Measurements from ENCODE around the gene GGCX.

The GGCX gene

GRCh38 chr2:85539361-85540132 lies 21.7 kb downstream of the GGCX start:
- DNase-seq, result no peak

- DNase-seq, result peak; percentile 80
These were observed 22.6 kb downstream of the GGCX start, which contains the start of gene MAT2A for GRCh38 chr2:85538507-85539360. Gene MAT2A (plus strand): TSS chr2:85539168. CDS start chr2:85539288, 120 bp downstream.

- peak; percentile 50 for DNase-seq
These were observed 23.4 kb downstream of the GGCX start for GRCh38 chr2:85537600-85538506.

GRCh38 chr2:85536479-85536878 lies 24.8 kb downstream of the GGCX start:
- no peak for DNase-seq

GRCh38 chr2:85534881-85535280 lies 26.4 kb downstream of the GGCX start:
- no peak for DNase-seq

GRCh38 chr2:85534099-85534498 lies 27.2 kb downstream of the GGCX start:
- no peak for DNase-seq

GRCh38 chr2:85531589-85531988 lies 29.7 kb downstream of the GGCX start:
- DNase-seq, result no peak

- no peak for DNase-seq
These were observed 31.5 kb downstream of the GGCX start for GRCh38 chr2:85529809-85530208.

GRCh38 chr2:85528355-85528754 lies 32.9 kb downstream of the GGCX start:
- no peak for DNase-seq

- no peak for DNase-seq
These were observed 33.5 kb downstream of the GGCX start for GRCh38 chr2:85527787-85528186.

GRCh38 chr2:85525567-85525966 lies 35.7 kb downstream of the GGCX start:
- no peak for DNase-seq

- DNase-seq, result no peak
These were observed 36.3 kb downstream of the GGCX start for GRCh38 chr2:85525029-85525428.

GRCh38 chr2:85524336-85524908 lies 36.9 kb downstream of the GGCX start:
- no peak for DNase-seq

GRCh38 chr2:85523903-85524335 lies 37.4 kb downstream of the GGCX start:
- DNase-seq, result no peak

GRCh38 chr2:85523062-85523902 lies 38.0 kb downstream of the GGCX start:
- DNase-seq, result no peak

- no peak for DNase-seq
These were observed 39.1 kb downstream of the GGCX start for GRCh38 chr2:85522090-85522647.

GRCh38 chr2:85516653-85517389 lies 44.5 kb downstream of the GGCX start:
- no peak for DNase-seq

GRCh38 chr2:85514323-85514722 lies 47.0 kb downstream of the GGCX start:
- DNase-seq, result no peak

GRCh38 chr2:85511008-85511811 lies 50.1 kb downstream of the GGCX start:
- no peak for DNase-seq

- no peak for DNase-seq
These were observed 54.5 kb downstream of the GGCX start for GRCh38 chr2:85506768-85507181.
